Esophagus muscularis mucosa (tissue), 4 donors: ENCODE results near the gene PRM3.

ENCODE experiments used
- CTCF ChIP-seq, 3 experiments: fragments of 200-600 bp in 2 of 3; fragments of 450-650 bp in 1 of 3; sonication (generic) in 2 of 3; IDR thresholded peaks; one replicate each; pipeline ENCODE4 v1.5.1; 2017 to 2019; ENCODE audit warnings: antibody characterized with exemption in 3 of 3, mild to moderate bottlenecking in 2 of 3, moderate library complexity in 1 of 3
- EP300 ChIP-seq: sonication (generic); formaldehyde crosslinking; IDR thresholded peaks from one replicate; pipeline ENCODE4 v1.6.1; 2017; ENCODE audit warnings: antibody characterized with exemption
- POLR2A ChIP-seq: fragments of 450-650 bp; IDR thresholded peaks from one replicate; pipeline ENCODE4 v1.6.1; 2017; ENCODE audit warnings: antibody characterized with exemption, moderate library complexity, mild to moderate bottlenecking, low read depth
- POLR2AphosphoS5 ChIP-seq, 2 donors: sonication (generic); formaldehyde crosslinking; IDR thresholded peaks; one replicate each; pipeline ENCODE4 v1.6.1; 2017; ENCODE audit warnings: antibody characterized with exemption in 2 of 2

DNA sequence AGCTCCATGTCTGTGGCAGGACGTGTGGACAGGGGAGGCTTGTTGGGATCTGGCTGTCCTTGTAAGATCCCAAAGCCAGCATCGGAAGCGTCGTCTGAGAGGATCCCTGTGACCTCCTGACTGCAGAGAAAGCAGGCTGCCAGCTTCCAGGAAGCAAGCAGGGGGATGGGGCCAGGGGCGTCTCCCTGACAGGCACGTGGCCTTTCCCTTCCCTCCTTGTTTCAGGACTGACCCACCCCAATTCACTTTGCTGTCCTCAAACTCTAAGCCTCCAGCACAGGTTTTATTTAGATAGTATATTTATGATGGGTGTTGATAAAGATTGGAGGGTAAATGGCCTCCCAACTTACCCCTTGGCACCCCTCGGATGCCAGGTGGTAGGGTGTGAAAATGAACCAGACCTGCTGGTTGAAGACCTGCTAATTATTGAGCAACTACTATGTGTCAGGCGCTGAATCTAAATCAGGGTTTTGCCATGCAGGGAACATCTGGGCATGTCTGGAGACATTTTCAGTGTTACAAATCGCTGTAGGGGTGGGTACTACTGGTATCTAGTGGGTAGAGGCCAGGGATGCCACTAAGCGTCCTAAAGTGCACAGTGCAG is 42.0 kb downstream of the PRM3 start:
- TF ChIP-seq POLR2AphosphoS5 (IDR thresholded peaks at IDR 0.05) (no peak), CTCF (IDR thresholded peaks at IDR 0.05) (no peak), POLR2A (no peak), EP300 (no peak)
